H9 (cell line): ENCODE measurements around the gene SRRT. TPM values are rescaled to one million over a fixed set of nuclear protein-coding genes. Genes with fewer than 3 reads are reported as not detected.
A peak's percentile ranks its signal among the peaks of the same experiment; 100 is the strongest.

Experiments used
- DNase-seq: peaks from one replicate; pipeline ENCODE4 v3.0.0-alpha.2; 2017
- H2AFZ ChIP-seq: one replicate; pipeline ENCODE4 v1.6.1; 2013; ENCODE audit warnings: mild to moderate bottlenecking, low read length, control low read depth, moderate library complexity
- H2AK5ac ChIP-seq: 2 replicates; pipeline ENCODE4 v1.6.1; 2013; ENCODE audit warnings: low read length, control low read depth, mixed read lengths; ENCODE audit not compliant: insufficient read length
- H2BK120ac ChIP-seq: one replicate; pipeline ENCODE4 v1.6.1; 2013; ENCODE audit warnings: low read depth, mild to moderate bottlenecking, low read length, control low read depth, inconsistent platforms; ENCODE audit not compliant: poor library complexity, severe bottlenecking
- H2BK12ac ChIP-seq: 2 replicates; pipeline ENCODE4 v1.6.1; 2013; ENCODE audit warnings: low read length, control low read depth, mixed read lengths, low read depth; ENCODE audit not compliant: insufficient read length
- H2BK15ac ChIP-seq: 2 replicates; pipeline ENCODE4 v1.6.1; 2013; ENCODE audit warnings: low read depth, low read length, control low read depth
- H2BK20ac ChIP-seq: one replicate; pipeline ENCODE4 v1.6.1; 2013; ENCODE audit warnings: low read depth, mild to moderate bottlenecking, low read length, control low read depth, inconsistent platforms; ENCODE audit not compliant: poor library complexity, severe bottlenecking
- H2BK5ac ChIP-seq: 2 replicates; pipeline ENCODE4 v1.6.1; 2013; ENCODE audit warnings: low read length, control low read depth, mixed read lengths; ENCODE audit not compliant: insufficient read length
- H3K14ac ChIP-seq: 2 replicates; pipeline ENCODE4 v1.6.1; 2013; ENCODE audit warnings: low read length, control low read depth; ENCODE audit not compliant: insufficient read depth
- H3K18ac ChIP-seq: 2 replicates; pipeline ENCODE4 v1.6.1; 2013; ENCODE audit warnings: low read depth, mild to moderate bottlenecking, mixed read lengths, low read length, control low read depth; ENCODE audit not compliant: insufficient read length
- H3K23ac ChIP-seq: 2 replicates; pipeline ENCODE4 v1.6.1; 2013; ENCODE audit warnings: low read length, control low read depth, mixed read lengths, low read depth; ENCODE audit not compliant: insufficient read length
- H3K23me2 ChIP-seq: 2 replicates; pipeline ENCODE4 v1.6.1; 2013; ENCODE audit warnings: low read depth, mild to moderate bottlenecking, mixed read lengths, low read length, control low read depth; ENCODE audit not compliant: insufficient read length, poor library complexity, severe bottlenecking
- H3K27ac ChIP-seq: 2 replicates; pipeline ENCODE4 v1.5.1; 2013; ENCODE audit warnings: low read length, control low read depth, mixed read lengths, low read depth; ENCODE audit not compliant: insufficient read length
- H3K27me3 ChIP-seq: 2 replicates; pipeline ENCODE4 v1.6.1; 2013; ENCODE audit warnings: low read length, control low read depth, inconsistent platforms; ENCODE audit not compliant: insufficient read depth
- H3K4ac ChIP-seq: 2 replicates; pipeline ENCODE4 v1.6.1; 2013; ENCODE audit warnings: low read depth, mild to moderate bottlenecking, control low read depth, inconsistent platforms, low read length, moderate library complexity
- H3K4me1 ChIP-seq: 2 replicates; pipeline ENCODE4 v1.6.1; 2013; ENCODE audit warnings: low read length, control low read depth, inconsistent platforms; ENCODE audit not compliant: insufficient read depth
- H3K4me2 ChIP-seq: 2 replicates; pipeline ENCODE4 v1.6.1; 2013; ENCODE audit warnings: low read length, control low read depth, mixed read lengths; ENCODE audit not compliant: insufficient read length, insufficient read depth
- H3K56ac ChIP-seq: 2 replicates; pipeline ENCODE4 v1.6.1; 2013; ENCODE audit warnings: low read depth, mild to moderate bottlenecking, mixed read lengths, low read length, control low read depth; ENCODE audit not compliant: insufficient read length
- H3K79me1 ChIP-seq: 2 replicates; pipeline ENCODE4 v1.6.1; 2013; ENCODE audit warnings: low read depth, mild to moderate bottlenecking, moderate library complexity, low read length, control low read depth, inconsistent platforms; ENCODE audit not compliant: insufficient read depth, poor library complexity, severe bottlenecking
- H3K79me2 ChIP-seq: 2 replicates; pipeline ENCODE4 v1.6.1; 2013; ENCODE audit warnings: low read length, control low read depth, inconsistent platforms; ENCODE audit not compliant: insufficient read depth
- H3K9ac ChIP-seq: 2 replicates; pipeline ENCODE4 v1.6.1; 2013; ENCODE audit warnings: low read length, control low read depth, mixed read lengths; ENCODE audit not compliant: insufficient read length; ENCODE audit errors: extremely low read depth
- H3K9me3 ChIP-seq: one replicate; pipeline ENCODE4 v1.6.1; 2013; ENCODE audit warnings: low read depth, low read length, inconsistent platforms; ENCODE audit not compliant: control insufficient read depth
- H3T11ph ChIP-seq: one replicate; pipeline ENCODE4 v1.6.1; 2013; ENCODE audit warnings: mild to moderate bottlenecking, low read length, control low read depth, inconsistent platforms
- H4K20me1 ChIP-seq: one replicate; pipeline ENCODE4 v1.6.1; 2013; ENCODE audit not compliant: control insufficient read depth, insufficient read length, insufficient read depth
- H4K5ac ChIP-seq: 2 replicates; pipeline ENCODE4 v1.6.1; 2013; ENCODE audit warnings: low read depth, mild to moderate bottlenecking, mixed read lengths, low read length, control low read depth; ENCODE audit not compliant: insufficient read length
- H4K8ac ChIP-seq: replicated peaks from 2 replicates; pipeline ENCODE4 v1.6.1; 2013; ENCODE audit warnings: low read length, control low read depth, mixed read lengths, low read depth; ENCODE audit not compliant: insufficient read length
- H4K91ac ChIP-seq: 2 replicates; pipeline ENCODE4 v1.6.1; 2013; ENCODE audit warnings: low read depth, mild to moderate bottlenecking, moderate library complexity, mixed read lengths, low read length, control low read depth; ENCODE audit not compliant: insufficient read length
- H3K27ac Mint-ChIP-seq, 3 experiments: 2 replicates in 2 of 3; 3 replicates in 1 of 3; pipeline ENCODE4 v1.8.0; 2020 to 2021; ENCODE audit warnings: mixed read lengths in 3 of 3, mild to moderate bottlenecking in 1 of 3, moderate library complexity in 1 of 3
- H3K27me3 Mint-ChIP-seq: 2 replicates; pipeline ENCODE4 v1.8.0; 2021; ENCODE audit warnings: low read depth, mild to moderate bottlenecking, moderate library complexity, mixed read lengths
- H3K36me3 Mint-ChIP-seq, 3 experiments: 2 replicates in 2 of 3; 3 replicates in 1 of 3; pipeline ENCODE4 v1.8.0; 2020 to 2021; ENCODE audit warnings: low read depth in 3 of 3, mixed read lengths in 3 of 3; ENCODE audit not compliant: insufficient read depth in 1 of 3
- H3K4me1 Mint-ChIP-seq, 2 experiments: 2 replicates each; pipeline ENCODE4 v1.8.0; 2020; ENCODE audit warnings: mixed read lengths in 2 of 2
- H3K4me3 Mint-ChIP-seq, 2 experiments: 2 replicates in 1 of 2; 3 replicates in 1 of 2; pipeline ENCODE4 v1.8.0; 2020 to 2021; ENCODE audit warnings: mild to moderate bottlenecking in 2 of 2, mixed read lengths in 2 of 2, moderate library complexity in 1 of 2
- H3K9me3 Mint-ChIP-seq, 2 experiments: 2 replicates in 1 of 2; 3 replicates in 1 of 2; pipeline ENCODE4 v1.8.0; 2020; ENCODE audit warnings: mild to moderate bottlenecking in 2 of 2, mixed read lengths in 2 of 2, moderate library complexity in 1 of 2
- CTCF ChIP-seq: fragments of 200-600 bp; sonication (generic); conservative IDR thresholded peaks from 3 replicates; pipeline ENCODE4 v1.8.0; 2021; ENCODE audit warnings: antibody characterized with exemption, mild to moderate bottlenecking
- WGBS: extraction: QIAGEN DNeasy Blood & Tissue Kit; methylation state at CpG from one replicate; pipeline ENCODE4 v1.1.7; 2013; ENCODE audit warnings: missing lambda C conversion rate, low lambda C conversion rate, mixed read lengths; ENCODE audit not compliant: insufficient read length; ENCODE audit errors: extremely low coverage; 5-methylcytosine and 5-hydroxymethylcytosine counted together
- total RNA-seq: library from RNA; stranded (reverse); gene quantifications from 2 replicates; pipeline ENCODE4 v1.2.1, GENCODE V29; 2021

The SRRT gene
- total RNA-seq, 1 experiment from 2014 or later = 373 TPM

- H2BK120ac ChIP-seq = no peak overlapping the region
- Mint-ChIP-seq H3K4me3 (peak overlapping the region; percentile 92 to 97; a peak in 3 of 5 replicates), H3K9me3 (no peaks in the 10 kb centered on the region), H3K27me3 (no peaks in the 10 kb centered on the region), H3K4me1 (peaks cover 12 to 15% of the 10 kb centered on the region in 2 experiments), H3K36me3 (peaks cover 23 to 51% (median 35%) of the 10 kb centered on the region in 3 experiments; a peak in 6 of 7 replicates), H3K27ac (peak overlapping the region in 2 of 3 experiments; percentile 73 to 98; a peak in 2 of 7 replicates)
- H3K23me2 ChIP-seq = peaks cover 10% of the 10 kb centered on the region
- no peak overlapping the region for H3K23ac ChIP-seq
- peak overlapping the region; percentile 46 for H2BK12ac ChIP-seq
- no peak overlapping the region for H2AFZ ChIP-seq
- H3K56ac ChIP-seq = no peak overlapping the region
- no peak overlapping the region for H4K91ac ChIP-seq
- peaks cover 3% of the 10 kb centered on the region for H3K79me1 ChIP-seq
- H3K4me2 ChIP-seq = no peak overlapping the region
- no peaks in the 10 kb centered on the region for H4K20me1 ChIP-seq
- H2BK20ac ChIP-seq = no peak overlapping the region
- H3K9ac ChIP-seq = no peak overlapping the region
- no peak overlapping the region for H2BK15ac ChIP-seq
- H3K9me3 ChIP-seq = no peaks in the 10 kb centered on the region
- no peak for TF ChIP-seq CTCF
- H3T11ph ChIP-seq = no peak overlapping the region
- no peak for DNase-seq
- H3K27me3 ChIP-seq = no peaks in the 10 kb centered on the region
- no peak overlapping the region for H4K5ac ChIP-seq
- H3K79me2 ChIP-seq = peaks cover 3% of the 10 kb centered on the region; the same call in 1 of the 2 replicates
- H4K8ac ChIP-seq = no peak overlapping the region
- H2BK5ac ChIP-seq = no peak overlapping the region
- no CpG with 5 or more reads among the region's 46 CpGs for WGBS
- no peak overlapping the region for H3K4ac ChIP-seq
- H3K14ac ChIP-seq = no peak overlapping the region
- no peak overlapping the region for H3K27ac ChIP-seq
- no peak overlapping the region for H2AK5ac ChIP-seq
- peak overlapping the region; percentile 63 for H3K18ac ChIP-seq
- H3K4me1 ChIP-seq = no peaks in the 10 kb centered on the region; the same call in 1 of the 2 replicates
Measured at GRCh38 chr7:100865938-100866728, 8.8 kb upstream of the SRRT start.
